Right lung (tissue), 5 donors: Measurements from ENCODE around the gene EP400. TPM values are rescaled to one million over a fixed set of nuclear protein-coding genes. Genes with fewer than 3 reads are reported as not detected.

Source experiments
- DNase-seq, 2 donors: peaks; one replicate each; pipeline ENCODE4 v3.0.0-alpha.2; 2013
- polyA plus RNA-seq, 5 donors: library from polyadenylated mRNA; unstranded; fragments of 120-200 nt; gene quantifications; one replicate each; pipeline versions ENCODE4 v1.2.1 to v1.2.3, GENCODE V29; 2013; ENCODE audit warnings: inconsistent platforms in 1 of 5, low replicate concordance in 1 of 5; ENCODE audit not compliant: insufficient read length in 5 of 5, insufficient read depth in 1 of 5

The EP400 gene
- polyA plus RNA-seq, 5 donors: 34.5 to 41.0 (median 38.9) TPM

- no peak for DNase-seq
These were observed 171.5 kb downstream of the EP400 start for GRCh38 chr12:132121283-132121682.

- DNase-seq: no peak
These were observed 174.4 kb downstream of the EP400 start for GRCh38 chr12:132123970-132124765.

DNA sequence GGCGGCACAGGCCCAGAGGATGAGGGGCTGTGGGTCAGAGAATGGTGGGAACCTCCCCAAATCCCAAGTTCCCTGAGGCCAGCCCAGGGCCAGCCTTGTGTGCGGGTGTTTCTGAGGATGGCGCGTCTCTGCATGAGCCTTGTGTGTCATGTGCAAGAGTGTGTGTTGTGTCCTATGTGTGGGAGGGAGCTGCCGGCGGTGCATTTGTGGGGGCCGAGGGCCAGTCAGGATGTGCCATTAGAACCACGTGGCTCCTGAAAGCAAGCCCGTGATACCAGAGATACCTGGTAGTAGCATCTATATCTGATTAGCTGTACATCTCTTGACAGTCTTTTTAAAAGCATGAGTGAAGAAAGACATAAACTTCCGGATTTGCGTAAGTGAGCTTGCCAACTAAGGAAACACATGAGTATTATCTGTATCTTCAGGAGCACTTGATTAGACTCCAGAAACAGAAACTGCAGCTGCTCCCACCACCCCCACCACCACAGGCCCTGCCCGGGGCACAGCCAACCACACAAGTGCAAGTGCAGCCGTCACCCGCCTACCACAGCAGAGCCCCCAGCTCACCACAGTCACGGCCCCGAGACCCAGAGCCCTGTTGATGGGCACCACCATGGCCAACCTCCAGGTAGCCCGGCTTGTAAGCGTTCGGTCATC, 175.2 kb downstream of the EP400 start:
- DNase-seq: no peak

- no peak for DNase-seq
These were observed 176.0 kb downstream of the EP400 start for GRCh38 chr12:132125736-132126135.

DNA sequence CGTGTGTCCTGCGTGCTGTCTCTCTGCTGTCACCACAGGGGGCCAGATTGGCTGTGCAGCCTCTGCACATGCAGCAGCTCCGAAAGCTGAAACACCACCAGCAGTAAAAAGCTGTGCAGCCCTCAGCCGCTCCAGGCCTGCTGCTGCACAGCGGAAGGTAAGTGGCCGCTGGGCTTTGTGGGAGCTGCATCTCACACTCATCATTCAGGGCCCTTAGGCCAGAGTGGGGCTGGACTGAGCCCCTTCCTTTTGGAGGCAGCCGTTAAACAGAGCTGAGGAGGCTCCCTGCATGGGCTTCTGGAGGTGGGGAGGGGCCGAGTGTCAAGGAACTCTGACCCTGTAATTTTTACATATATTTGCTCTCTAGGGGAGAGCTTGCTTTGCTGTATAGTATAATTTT, 177.3 kb downstream of the EP400 start:
- no peak for DNase-seq

DNA sequence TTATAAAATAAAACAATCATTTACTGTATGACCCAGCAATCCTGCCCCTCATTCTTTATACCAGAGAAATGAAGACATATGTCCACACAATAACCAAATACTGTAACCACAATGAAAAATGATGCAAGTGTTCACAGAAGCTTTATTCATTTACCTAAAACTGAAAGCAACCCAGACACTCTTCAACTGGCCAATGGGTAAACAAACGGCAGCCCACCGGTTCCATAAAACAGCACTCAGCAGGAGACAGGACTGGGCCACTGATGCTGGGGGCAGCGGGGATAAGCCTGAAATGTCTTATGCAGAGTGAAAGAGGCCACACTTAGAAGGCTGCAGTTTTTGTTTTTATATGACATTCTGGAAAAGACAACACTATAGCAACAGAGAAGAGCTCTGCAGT, 179.3 kb downstream of the EP400 start:
- DNase-seq: no peak

GRCh38 chr12:132130690-132131089, 180.9 kb downstream of the EP400 start:
- DNase-seq: no peak

Other genes with a start within 250 kb of the EP400 start
- 10 to 100 TPM; 45.5 to 60.3 (median 53.6) TPM for gene SFSWAP, start 238.9 kb upstream of the EP400 start, polyA plus RNA-seq
- gene MMP17, start 121.5 kb upstream of the EP400 start, polyA plus RNA-seq: 1 to 10 TPM; 1.9 to 4.2 (median 2.5) TPM
- gene ULK1, start 55.3 kb upstream of the EP400 start, polyA plus RNA-seq: 10 to 100 TPM; 19.8 to 37.8 (median 27.7) TPM
- 10 to 100 TPM; 10.7 to 22.3 (median 16.0) TPM for gene PUS1, start 20.7 kb upstream of the EP400 start, polyA plus RNA-seq
- 10 to 100 TPM; 12.0 to 24.3 (median 21.1) TPM for gene DDX51, start 194.4 kb downstream of the EP400 start, polyA plus RNA-seq
- gene NOC4L, start 194.5 kb downstream of the EP400 start, polyA plus RNA-seq: 10 to 100 TPM in 3 of 5 donors, 1 to 10 TPM in 2; 9.3 to 19.7 (median 10.4) TPM